GM04503 (cell line): ENCODE results near the gene FASLG.
A peak's percentile ranks its signal among the peaks of the same experiment; 100 is the strongest.
"Not testable (repeated sequence)": the region's sequence is repeated elsewhere in the genome, so short reads cannot be mapped to it uniquely, and the experiment has no call there.

Source experiments
- DNase-seq: peaks from one replicate; pipeline ENCODE4 v3.0.0-alpha.2; 2012; ENCODE audit warnings: low read depth

Gene FASLG, protein sequence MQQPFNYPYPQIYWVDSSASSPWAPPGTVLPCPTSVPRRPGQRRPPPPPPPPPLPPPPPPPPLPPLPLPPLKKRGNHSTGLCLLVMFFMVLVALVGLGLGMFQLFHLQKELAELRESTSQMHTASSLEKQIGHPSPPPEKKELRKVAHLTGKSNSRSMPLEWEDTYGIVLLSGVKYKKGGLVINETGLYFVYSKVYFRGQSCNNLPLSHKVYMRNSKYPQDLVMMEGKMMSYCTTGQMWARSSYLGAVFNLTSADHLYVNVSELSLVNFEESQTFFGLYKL

DNA sequence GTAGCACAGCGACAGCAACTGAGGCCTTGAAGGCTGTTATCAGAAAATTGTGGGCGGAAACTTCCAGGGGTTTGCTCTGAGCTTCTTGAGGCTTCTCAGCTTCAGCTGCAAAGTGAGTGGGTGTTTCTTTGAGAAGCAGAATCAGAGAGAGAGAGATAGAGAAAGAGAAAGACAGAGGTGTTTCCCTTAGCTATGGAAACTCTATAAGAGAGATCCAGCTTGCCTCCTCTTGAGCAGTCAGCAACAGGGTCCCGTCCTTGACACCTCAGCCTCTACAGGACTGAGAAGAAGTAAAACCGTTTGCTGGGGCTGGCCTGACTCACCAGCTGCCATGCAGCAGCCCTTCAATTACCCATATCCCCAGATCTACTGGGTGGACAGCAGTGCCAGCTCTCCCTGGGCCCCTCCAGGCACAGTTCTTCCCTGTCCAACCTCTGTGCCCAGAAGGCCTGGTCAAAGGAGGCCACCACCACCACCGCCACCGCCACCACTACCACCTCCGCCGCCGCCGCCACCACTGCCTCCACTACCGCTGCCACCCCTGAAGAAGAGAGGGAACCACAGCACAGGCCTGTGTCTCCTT lies at the start of gene FASLG:
Gene FASLG, plus strand, starts transcription at position 233 of the 583 bp plus-strand sequence. Its CDS starts 99 bp downstream, at position 332.
- DNase-seq, result no peak

DNA sequence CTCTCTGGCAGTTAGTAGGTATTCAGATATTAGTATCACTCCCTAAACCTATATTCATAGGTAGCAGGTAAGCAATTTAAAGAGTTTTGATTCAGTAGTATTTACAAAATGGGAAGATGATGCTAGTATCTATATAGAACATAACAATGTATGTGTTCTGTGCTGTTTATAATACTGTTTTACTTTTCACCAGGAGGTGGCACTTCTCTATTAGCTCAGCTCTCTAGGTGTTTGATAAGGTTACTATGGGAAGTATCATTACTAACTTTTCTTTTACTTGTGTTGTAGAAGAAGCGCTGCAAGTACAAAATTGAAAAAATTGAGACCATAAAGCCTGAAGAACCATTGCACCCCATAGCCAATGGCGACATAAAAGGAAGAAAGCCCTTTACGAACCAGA lies 49.4 kb upstream of the FASLG start:
- no peak for DNase-seq

DNA sequence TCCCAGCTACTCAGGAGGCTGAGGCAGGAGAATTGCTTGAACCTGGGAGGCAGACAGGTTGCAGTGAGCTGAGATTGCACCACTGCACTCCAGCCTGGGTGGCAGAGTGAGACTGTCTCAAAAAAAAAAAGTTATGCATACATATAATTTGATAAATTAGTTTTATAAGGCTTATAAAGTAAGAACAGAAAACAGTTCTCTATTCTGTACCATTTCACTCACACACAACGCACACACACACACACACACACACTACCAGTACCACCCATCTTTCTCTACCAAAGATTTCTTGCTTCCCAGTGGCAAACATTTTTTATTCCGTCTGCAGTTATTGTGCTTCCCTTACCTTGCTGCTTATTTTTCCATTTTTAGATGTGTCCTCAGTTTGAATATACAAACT lies 46.4 kb upstream of the FASLG start:
- DNase-seq, result no peak

GRCh38 chr1:172613294-172613693 lies 45.6 kb upstream of the FASLG start:
- DNase-seq, result no peak

GRCh38 chr1:172616195-172616594 lies 42.7 kb upstream of the FASLG start:
- DNase-seq, result no peak

GRCh38 chr1:172616636-172617035 lies 42.3 kb upstream of the FASLG start:
- no peak for DNase-seq

DNA sequence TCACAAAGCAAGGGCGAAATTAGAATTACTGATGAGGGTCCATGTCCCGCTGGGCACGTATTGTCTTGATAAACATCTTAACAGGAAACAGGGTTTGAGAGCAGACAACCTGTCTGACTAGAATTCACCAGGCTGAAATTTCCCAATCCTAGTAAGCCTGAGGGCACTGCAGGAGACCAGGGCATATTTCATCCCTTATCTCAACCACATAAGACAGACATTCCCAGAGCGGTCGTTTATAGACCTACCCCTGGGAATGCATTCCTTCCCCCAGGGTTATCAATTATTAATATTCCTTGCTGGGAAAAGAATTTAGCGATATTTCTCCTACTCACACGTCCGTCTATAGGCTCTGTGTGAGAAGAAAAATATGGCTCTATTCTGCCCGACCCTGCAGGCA lies 38.3 kb upstream of the FASLG start:
- DNase-seq, result not testable (repeated sequence)

GRCh38 chr1:172622541-172622940 lies 36.4 kb upstream of the FASLG start:
- no peak for DNase-seq

- no peak for DNase-seq
These were observed 35.2 kb upstream of the FASLG start for GRCh38 chr1:172623748-172624147.

DNA sequence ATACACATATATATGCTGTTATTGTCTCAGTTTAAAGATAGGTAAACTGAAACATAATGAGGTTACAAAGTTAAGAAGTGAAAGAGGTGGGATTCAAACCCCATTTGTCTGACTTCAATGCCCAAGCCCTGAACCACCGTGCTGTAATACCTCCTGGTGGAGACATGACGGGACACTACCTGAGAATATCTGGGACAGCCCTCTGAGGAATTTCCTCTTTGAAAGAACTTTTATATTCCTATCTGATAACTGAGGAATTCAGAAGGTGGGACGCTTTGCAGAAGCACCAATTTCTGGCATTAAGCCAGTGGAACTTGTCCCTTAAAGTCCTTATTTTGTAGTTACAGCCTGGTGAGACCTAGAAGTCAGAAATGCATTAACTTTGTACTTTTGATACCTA lies 32.1 kb upstream of the FASLG start:
- DNase-seq, result no peak

DNA sequence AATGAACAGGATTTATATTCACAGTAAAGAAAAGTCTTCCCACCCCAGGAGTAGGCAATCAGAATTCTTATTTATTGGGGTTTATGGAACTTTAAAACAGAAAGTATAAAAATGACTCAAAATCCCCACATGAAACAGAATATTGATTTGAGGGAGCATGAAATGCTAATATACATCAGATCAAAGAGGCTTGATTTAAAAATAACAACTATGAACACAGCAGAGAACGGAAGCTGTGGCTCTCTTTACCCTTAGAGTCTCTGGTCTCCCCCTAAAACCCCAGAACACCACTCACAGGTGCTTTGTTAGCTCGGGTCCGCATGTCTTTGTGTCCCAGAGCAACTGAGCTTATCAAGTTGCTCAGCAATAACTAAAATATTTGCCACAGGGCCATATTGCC lies 31.2 kb upstream of the FASLG start:
- no peak for DNase-seq

DNA sequence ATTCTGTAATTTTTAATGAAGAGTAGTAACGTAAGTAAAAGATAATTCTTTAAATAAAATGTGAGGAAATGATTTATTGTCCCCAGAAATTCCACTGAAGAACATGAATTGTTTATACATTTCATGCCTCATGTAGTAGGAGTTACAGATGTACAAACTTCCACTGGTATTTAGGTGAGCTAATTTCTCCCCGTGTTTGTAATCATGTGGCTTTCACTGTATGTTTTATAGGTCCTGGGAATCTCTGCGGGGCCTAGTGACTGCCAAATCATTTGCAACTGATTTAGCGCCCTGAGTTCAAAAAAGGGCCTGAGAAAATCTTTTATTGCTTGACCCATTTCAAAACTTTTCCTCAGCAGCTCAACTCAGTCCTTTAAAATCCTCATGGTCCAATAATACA lies 30.5 kb upstream of the FASLG start:
- DNase-seq, result peak; percentile 17

- DNase-seq, result no peak
These were observed 29.7 kb upstream of the FASLG start for GRCh38 chr1:172629170-172629569.

DNA sequence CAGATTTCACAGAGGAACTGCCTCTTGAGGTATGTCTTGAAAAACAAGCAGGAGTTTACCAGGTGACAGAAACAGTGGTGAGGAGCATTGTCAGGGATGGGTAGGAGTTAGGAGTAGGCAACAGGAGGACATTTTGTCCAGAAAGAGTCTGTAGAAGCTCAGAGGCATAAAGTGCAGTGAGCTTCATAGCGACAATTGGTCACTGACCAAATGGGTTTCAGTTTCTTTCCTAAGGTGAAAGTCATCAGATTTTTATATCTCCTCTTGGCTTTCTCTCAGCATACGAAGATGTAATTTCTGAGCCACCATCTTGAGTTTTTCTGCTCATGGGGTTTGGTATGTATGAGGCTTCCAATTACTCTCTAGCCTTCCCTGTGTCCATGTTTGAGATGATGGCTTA lies 29.3 kb upstream of the FASLG start:
- no peak for DNase-seq

DNA sequence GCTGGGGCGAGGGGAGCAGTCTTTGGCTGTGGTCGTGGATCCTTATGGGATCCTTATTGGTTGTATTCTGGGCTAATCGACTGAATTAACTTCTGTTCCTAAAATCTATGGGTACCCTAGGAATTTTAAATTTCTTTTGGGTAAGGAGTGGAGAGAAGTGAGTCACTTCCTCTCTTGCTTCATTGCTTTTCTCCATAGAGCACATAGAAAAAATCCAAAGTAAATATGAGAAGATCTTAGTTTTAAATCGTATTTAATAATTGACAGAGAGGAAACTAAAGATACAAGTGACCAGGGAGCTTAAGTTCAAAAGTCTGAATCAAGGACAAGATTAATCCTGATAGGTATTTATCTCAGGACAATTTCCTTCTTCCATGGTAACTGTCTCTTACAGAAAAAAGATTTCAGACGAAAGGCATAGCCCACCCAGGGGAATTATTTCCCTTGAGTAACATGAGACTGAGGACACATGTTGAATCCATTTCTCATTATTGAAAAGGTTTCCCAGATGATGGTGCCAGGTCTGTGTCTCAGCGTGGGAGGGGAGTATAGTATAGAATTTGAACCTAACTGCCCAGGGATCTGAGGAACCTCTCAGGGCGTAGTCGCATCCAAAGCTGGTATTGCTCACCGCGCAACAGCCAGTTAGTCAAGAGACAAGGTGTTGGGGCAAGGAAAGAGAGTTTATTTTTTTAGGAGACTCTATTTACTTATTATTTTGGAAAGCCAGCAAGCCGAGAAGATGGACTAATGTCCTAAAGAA lies 28.7 kb upstream of the FASLG start:
- no peak for DNase-seq

DNA sequence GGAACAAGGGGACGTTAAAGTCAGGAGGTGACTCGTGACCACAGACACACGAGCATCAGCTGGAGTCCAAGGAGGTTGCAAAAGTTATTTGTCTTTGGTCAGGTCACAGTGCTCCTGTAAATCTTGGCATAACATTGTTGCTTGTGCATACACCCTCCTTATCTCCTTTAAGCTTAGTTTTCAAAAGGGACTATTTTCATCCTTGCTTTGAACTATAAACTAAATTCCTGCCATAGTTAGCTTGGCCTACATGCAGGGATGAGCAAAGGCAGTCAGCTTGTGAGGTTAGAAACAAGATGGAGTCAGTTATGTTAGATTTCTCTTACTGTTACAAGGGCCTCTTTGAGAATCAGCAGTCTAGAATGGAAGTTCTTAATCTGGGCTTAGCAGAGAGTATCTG lies 28.0 kb upstream of the FASLG start:
- no peak for DNase-seq

DNA sequence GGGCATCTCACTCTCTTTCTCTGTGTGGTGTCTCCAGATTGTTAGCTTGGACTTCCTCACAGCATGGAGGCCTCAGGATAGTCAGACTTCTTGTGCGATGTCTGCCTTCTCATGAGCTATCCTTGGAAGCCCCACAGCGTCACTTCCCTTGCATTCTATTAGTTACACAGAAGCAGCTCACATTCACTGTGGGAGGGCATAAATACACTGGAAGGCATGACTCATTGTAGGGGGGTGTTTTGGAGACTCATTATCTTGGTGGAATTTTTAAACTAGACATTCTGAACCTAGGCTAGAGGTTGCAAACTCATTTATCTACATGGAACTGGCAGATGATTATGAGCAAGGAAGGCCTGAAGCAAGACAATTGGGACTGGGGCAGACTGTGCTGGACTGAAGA lies 21.4 kb upstream of the FASLG start:
- peak; percentile 27 for DNase-seq

DNA sequence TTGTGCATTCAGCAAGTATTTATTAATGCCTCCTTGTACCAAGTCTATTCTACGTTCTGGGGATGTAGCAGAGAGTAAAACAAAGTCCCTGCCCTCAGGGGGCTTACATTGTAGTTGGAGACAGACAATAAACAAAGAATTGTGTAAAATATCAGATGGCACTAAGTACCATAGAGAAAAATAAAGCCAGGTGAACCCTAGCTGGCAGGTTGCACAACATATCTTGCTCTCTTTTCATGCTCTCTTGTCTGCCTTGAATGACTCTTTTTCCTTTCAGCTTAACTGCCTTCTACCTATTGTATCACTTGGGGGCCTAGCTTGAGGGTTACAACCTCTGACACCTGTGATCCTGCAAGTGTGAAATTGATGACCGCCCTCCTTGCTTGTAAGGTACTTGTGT lies 20.7 kb upstream of the FASLG start:
- DNase-seq, result no peak

GRCh38 chr1:172638885-172639831 lies 19.7 kb upstream of the FASLG start:
- DNase-seq, result peak; percentile 71

DNA sequence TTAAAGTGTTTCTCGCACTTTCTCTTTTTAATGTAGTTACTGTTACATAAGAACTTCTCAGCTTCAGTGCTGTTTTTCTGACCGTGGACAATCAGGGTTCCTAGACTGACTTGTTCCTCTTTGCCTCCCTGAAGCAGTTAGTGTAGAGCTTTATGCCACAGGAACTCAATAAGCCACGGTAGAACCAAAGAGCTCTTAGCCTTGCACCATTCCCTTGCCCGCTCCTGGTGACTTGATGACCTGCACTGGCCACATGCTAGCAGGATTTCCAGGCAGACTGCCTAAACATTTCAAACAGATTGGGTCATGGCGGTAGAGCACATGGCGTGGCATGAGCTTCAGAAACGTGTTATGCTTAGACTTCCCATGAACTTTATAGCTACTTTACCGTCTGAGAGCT lies 18.8 kb upstream of the FASLG start:
- peak; percentile 17 for DNase-seq

- no peak for DNase-seq
These were observed 17.4 kb upstream of the FASLG start for GRCh38 chr1:172641492-172641891.

- no peak for DNase-seq
These were observed 15.9 kb upstream of the FASLG start for GRCh38 chr1:172642970-172643369.
